ENCODE data around the gene RPL36.
"Not testable (repeated sequence)": the region's sequence is repeated elsewhere in the genome, so short reads cannot be mapped to it uniquely, and the experiment has no call there.

RPL36 gene

GRCh38 chr19:5698635-5699422, 8.7 kb downstream of the RPL36 start:
- H3K36me3 ChIP-seq (ENCODE audit: control insufficient read depth in 1 of 2, insufficient read depth in 2 of 2, low read length in 2 of 2): peaks cover 6 to 65% of the 10 kb centered on the region in 2 donors
- no peaks in the 10 kb centered on the region for H3K27me3 ChIP-seq (ENCODE audit: low read depth, low read length)

GRCh38 chr19:5700455-5701092, 10.5 kb downstream of the RPL36 start:
- peaks cover under 1 to 64% of the 10 kb centered on the region in 2 donors for H3K36me3 ChIP-seq (ENCODE audit: control insufficient read depth in 1 of 2, insufficient read depth in 2 of 2, low read length in 2 of 2)
- no peaks in the 10 kb centered on the region for H3K9me3 ChIP-seq (ENCODE audit: control insufficient read depth in 1 of 2, low read length in 2 of 2)
- no peak overlapping the region for H3K27ac ChIP-seq (ENCODE audit: low read length)
- H3K4me1 ChIP-seq (ENCODE audit: control insufficient read depth in 1 of 2, insufficient read depth in 2 of 2, low read length in 2 of 2): no peaks in the 10 kb centered on the region
- no peaks in the 10 kb centered on the region for H3K27me3 ChIP-seq (ENCODE audit: low read depth, low read length)
- no peak overlapping the region for H3K4me3 ChIP-seq (ENCODE audit: low read depth in 1 of 2, low read length in 2 of 2)

More at GRCh38 chr19:5698635-5699422, 8.7 kb downstream of the RPL36 start:
- H3K4me3 ChIP-seq (ENCODE audit: low read depth in 1 of 2, low read length in 2 of 2): no peak overlapping the region
- H3K27ac ChIP-seq (ENCODE audit: low read length): no peak overlapping the region
- no peaks in the 10 kb centered on the region for H3K4me1 ChIP-seq (ENCODE audit: control insufficient read depth in 1 of 2, insufficient read depth in 2 of 2, low read length in 2 of 2)
- H3K9me3 ChIP-seq (ENCODE audit: control insufficient read depth in 1 of 2, low read length in 2 of 2): no peaks in the 10 kb centered on the region

- H3K27me3 ChIP-seq (ENCODE audit: low read depth, low read length); H3K9me3 ChIP-seq (ENCODE audit: control insufficient read depth in 1 of 2, low read length in 2 of 2); H3K4me3 ChIP-seq (ENCODE audit: low read depth in 1 of 2, low read length in 2 of 2); H3K4me1 ChIP-seq (ENCODE audit: control insufficient read depth in 1 of 2, insufficient read depth in 2 of 2, low read length in 2 of 2); H3K27ac ChIP-seq (ENCODE audit: low read length): not testable (repeated sequence)
- H3K36me3 ChIP-seq (ENCODE audit: control insufficient read depth in 1 of 2, insufficient read depth in 2 of 2, low read length in 2 of 2): peaks cover 4 to 64% of the 10 kb centered on the region in 2 donors
These were observed 11.9 kb downstream of the RPL36 start for GRCh38 chr19:5702053-5702410.

GRCh38 chr19:5703819-5704818, 14.0 kb downstream of the RPL36 start:
- Histone ChIP-seq H3K36me3 (ENCODE audit: control insufficient read depth in 1 of 2, insufficient read depth in 2 of 2, low read length in 2 of 2) (peaks cover 8 to 66% of the 10 kb centered on the region in 2 donors), H3K9me3 (ENCODE audit: control insufficient read depth in 1 of 2, low read length in 2 of 2) (no peaks in the 10 kb centered on the region), H3K27me3 (ENCODE audit: low read depth, low read length) (no peaks in the 10 kb centered on the region), H3K4me3 (ENCODE audit: low read depth in 1 of 2, low read length in 2 of 2) (no peak overlapping the region), H3K4me1 (ENCODE audit: control insufficient read depth in 1 of 2, insufficient read depth in 2 of 2, low read length in 2 of 2) (no peaks in the 10 kb centered on the region), H3K27ac (ENCODE audit: low read length) (no peak overlapping the region)

GRCh38 chr19:5705552-5705951, 15.5 kb downstream of the RPL36 start:
- peaks cover 8 to 64% of the 10 kb centered on the region in 2 donors for H3K36me3 ChIP-seq (ENCODE audit: control insufficient read depth in 1 of 2, insufficient read depth in 2 of 2, low read length in 2 of 2)
- no peaks in the 10 kb centered on the region for H3K4me1 ChIP-seq (ENCODE audit: control insufficient read depth in 1 of 2, insufficient read depth in 2 of 2, low read length in 2 of 2)
- no peak overlapping the region for H3K4me3 ChIP-seq (ENCODE audit: low read depth in 1 of 2, low read length in 2 of 2)
- no peak overlapping the region for H3K27ac ChIP-seq (ENCODE audit: low read length)
- H3K27me3 ChIP-seq (ENCODE audit: low read depth, low read length): no peaks in the 10 kb centered on the region
- H3K9me3 ChIP-seq (ENCODE audit: control insufficient read depth in 1 of 2, low read length in 2 of 2): no peaks in the 10 kb centered on the region

GRCh38 chr19:5706876-5707573, 16.9 kb downstream of the RPL36 start:
- no peaks in the 10 kb centered on the region for H3K9me3 ChIP-seq (ENCODE audit: control insufficient read depth in 1 of 2, low read length in 2 of 2)
- peaks cover 16 to 74% of the 10 kb centered on the region in 2 donors for H3K36me3 ChIP-seq (ENCODE audit: control insufficient read depth in 1 of 2, insufficient read depth in 2 of 2, low read length in 2 of 2)
- H3K4me3 ChIP-seq (ENCODE audit: low read depth in 1 of 2, low read length in 2 of 2): no peak overlapping the region
- H3K27me3 ChIP-seq (ENCODE audit: low read depth, low read length): no peaks in the 10 kb centered on the region
- H3K27ac ChIP-seq (ENCODE audit: low read length): no peak overlapping the region
- no peaks in the 10 kb centered on the region for H3K4me1 ChIP-seq (ENCODE audit: control insufficient read depth in 1 of 2, insufficient read depth in 2 of 2, low read length in 2 of 2)

GRCh38 chr19:5707576-5708575, 17.8 kb downstream of the RPL36 start:
- Histone ChIP-seq H3K4me1 (ENCODE audit: control insufficient read depth in 1 of 2, insufficient read depth in 2 of 2, low read length in 2 of 2) (no peaks in the 10 kb centered on the region), H3K4me3 (ENCODE audit: low read depth in 1 of 2, low read length in 2 of 2) (no peak overlapping the region), H3K27ac (ENCODE audit: low read length) (no peak overlapping the region), H3K9me3 (ENCODE audit: control insufficient read depth in 1 of 2, low read length in 2 of 2) (no peaks in the 10 kb centered on the region), H3K36me3 (ENCODE audit: control insufficient read depth in 1 of 2, insufficient read depth in 2 of 2, low read length in 2 of 2) (peaks cover 22 to 83% of the 10 kb centered on the region in 2 donors), H3K27me3 (ENCODE audit: low read depth, low read length) (no peaks in the 10 kb centered on the region)

GRCh38 chr19:5711025-5711424, 20.9 kb downstream of the RPL36 start:
- Histone ChIP-seq H3K27ac (ENCODE audit: low read length) (no peak overlapping the region), H3K9me3 (ENCODE audit: control insufficient read depth in 1 of 2, low read length in 2 of 2) (no peaks in the 10 kb centered on the region), H3K36me3 (ENCODE audit: control insufficient read depth in 1 of 2, insufficient read depth in 2 of 2, low read length in 2 of 2) (peaks cover 26 to 63% of the 10 kb centered on the region in 2 donors), H3K4me1 (ENCODE audit: control insufficient read depth in 1 of 2, insufficient read depth in 2 of 2, low read length in 2 of 2) (no peaks in the 10 kb centered on the region), H3K27me3 (ENCODE audit: low read depth, low read length) (no peaks in the 10 kb centered on the region), H3K4me3 (ENCODE audit: low read depth in 1 of 2, low read length in 2 of 2) (no peak overlapping the region)

- H3K27me3 ChIP-seq (ENCODE audit: low read depth, low read length): no peaks in the 10 kb centered on the region
- peaks cover 23 to 56% of the 10 kb centered on the region in 2 donors for H3K36me3 ChIP-seq (ENCODE audit: control insufficient read depth in 1 of 2, insufficient read depth in 2 of 2, low read length in 2 of 2)
- H3K27ac ChIP-seq (ENCODE audit: low read length): no peak overlapping the region
- H3K9me3 ChIP-seq (ENCODE audit: control insufficient read depth in 1 of 2, low read length in 2 of 2): no peaks in the 10 kb centered on the region
- no peaks in the 10 kb centered on the region for H3K4me1 ChIP-seq (ENCODE audit: control insufficient read depth in 1 of 2, insufficient read depth in 2 of 2, low read length in 2 of 2)
- no peak overlapping the region for H3K4me3 ChIP-seq (ENCODE audit: low read depth in 1 of 2, low read length in 2 of 2)
These were observed 21.6 kb downstream of the RPL36 start for GRCh38 chr19:5711713-5712161.

- H3K27me3 ChIP-seq (ENCODE audit: low read depth, low read length): no peaks in the 10 kb centered on the region
- H3K4me3 ChIP-seq (ENCODE audit: low read depth in 1 of 2, low read length in 2 of 2): no peak overlapping the region
- H3K9me3 ChIP-seq (ENCODE audit: control insufficient read depth in 1 of 2, low read length in 2 of 2): no peaks in the 10 kb centered on the region
- H3K36me3 ChIP-seq (ENCODE audit: control insufficient read depth in 1 of 2, insufficient read depth in 2 of 2, low read length in 2 of 2): peaks cover 18 to 44% of the 10 kb centered on the region in 2 donors
- H3K4me1 ChIP-seq (ENCODE audit: control insufficient read depth in 1 of 2, insufficient read depth in 2 of 2, low read length in 2 of 2): peaks cover 0 to 8% of the 10 kb centered on the region in 2 donors
- no peak overlapping the region for H3K27ac ChIP-seq (ENCODE audit: low read length)
These were observed 23.1 kb downstream of the RPL36 start for GRCh38 chr19:5713228-5713627.

All from muscle layer of duodenum (tissue), 2 donors.